Uterus (tissue), 4 donors: ENCODE data around the gene STAT4. TPM values are rescaled to one million over a fixed set of nuclear protein-coding genes. Genes with fewer than 3 reads are reported as not detected.

Source experiments
- DNase-seq, 2 donors: peaks; one replicate each; pipeline ENCODE4 v3.0.0-alpha.2; 2019 to 2020
- H3K27ac ChIP-seq, 2 donors: fragments of 200-600 bp; sonication (generic); 1 replicate in 1 of 2; 2 replicates in 1 of 2; pipeline ENCODE4 v1.5.1; 2016 to 2018
- H3K27me3 ChIP-seq, 2 donors: fragments of 200-600 bp; sonication (generic); one replicate each; pipeline ENCODE4 v1.5.1; 2018 to 2019; ENCODE audit warnings: control low read depth in 1 of 2
- H3K36me3 ChIP-seq, 2 donors: fragments of 200-600 bp; sonication (generic); one replicate each; pipeline ENCODE4 v1.5.1; 2019; ENCODE audit warnings: control low read depth in 1 of 2
- H3K4me1 ChIP-seq, 2 donors: fragments of 200-600 bp; sonication (generic); one replicate each; pipeline ENCODE4 v1.5.1; 2018 to 2019; ENCODE audit warnings: control low read depth in 1 of 2
- H3K4me3 ChIP-seq, 2 donors: fragments of 200-600 bp; sonication (generic); 1 replicate in 1 of 2; 2 replicates in 1 of 2; pipeline ENCODE4 v1.5.1; 2018 to 2019; ENCODE audit warnings: mild to moderate bottlenecking in 1 of 2
- H3K9me3 ChIP-seq, 2 donors: fragments of 200-600 bp; sonication (generic); one replicate each; pipeline ENCODE4 v1.5.1; 2019; ENCODE audit warnings: control low read depth in 1 of 2
- CTCF ChIP-seq, 4 experiments: fragments of 200-600 bp in 2 of 4; fragments of 450-650 bp in 2 of 4; sonication (generic) in 2 of 4; IDR thresholded peaks; one replicate each; pipeline ENCODE4 v1.5.1; 2016 to 2019; ENCODE audit warnings: antibody characterized with exemption in 4 of 4, mild to moderate bottlenecking in 2 of 4, moderate library complexity in 1 of 4
- POLR2A ChIP-seq, 2 donors: fragments of 450-650 bp; IDR thresholded peaks; one replicate each; pipeline ENCODE4 v1.6.1; 2016; ENCODE audit warnings: antibody characterized with exemption in 2 of 2, mild to moderate bottlenecking in 1 of 2, moderate library complexity in 1 of 2
- intact Hi-C: fragments of 100-400 bp; cut with DNase I; formaldehyde crosslinking; loops from one replicate; pipeline ENCODE4 v1.15.1; 2023; ENCODE audit warnings: low total_unique reads
- total RNA-seq, 4 donors: library from RNA; depleted of rRNA in 3 of 4; stranded (reverse); fragments of >200 nt in 3 of 4; gene quantifications; one replicate each; pipeline versions ENCODE4 v1.1.0 to v1.2.4, GENCODE V29; 2014 to 2023
- donor health status: DM: yes; HTN: yes; CAD: no.

Gene STAT4
- 1 to 10 TPM in 2 of 4 donors, under 1 TPM in 1, not detected in 1; 0.51 to 4.8 (median 2.3) TPM for total RNA-seq

- no peak within 1 kb of the TSS for H3K27ac ChIP-seq
- TF ChIP-seq POLR2A (IDR thresholded peaks at IDR 0.05) = no peak
- TF ChIP-seq CTCF (IDR thresholded peaks at IDR 0.05) = no peak
- intact Hi-C loops = no loop called here
Measured at GRCh38 chr2:191150600-191151330, at the start of gene STAT4. STAT4 (minus strand) TSS chr2:191150994; CDS start chr2:191148203, 2,791 bp downstream.

GRCh38 chr2:191199929-191200512 lies 49.2 kb upstream of the STAT4 start:
- no peaks in the 10 kb centered on the region for H3K4me1 ChIP-seq
- TF ChIP-seq CTCF (IDR thresholded peaks at IDR 0.05) (no peak), POLR2A (IDR thresholded peaks at IDR 0.05) (no peak)
- no peak for DNase-seq
- intact Hi-C loops = no loop called here
- no peak overlapping the region for H3K27ac ChIP-seq
- H3K9me3 ChIP-seq = no peaks in the 10 kb centered on the region
- no peak overlapping the region for H3K4me3 ChIP-seq
- H3K36me3 ChIP-seq = no peaks in the 10 kb centered on the region
- H3K27me3 ChIP-seq = no peaks in the 10 kb centered on the region

More at GRCh38 chr2:191150600-191151330, at the start of gene STAT4:
- peak; percentile 24 to 29 for DNase-seq
- H3K4me1 ChIP-seq = no peaks in the 10 kb centered on the region
- no peaks in the 10 kb centered on the region for H3K36me3 ChIP-seq
- no peaks in the 10 kb centered on the region for H3K27me3 ChIP-seq
- peak within 1 kb of the TSS; percentile 24 to 29 for H3K4me3 ChIP-seq
- no peaks in the 10 kb centered on the region for H3K9me3 ChIP-seq

- H3K27ac ChIP-seq = no peak overlapping the region
- no peaks in the 10 kb centered on the region for H3K4me1 ChIP-seq
- no peaks in the 10 kb centered on the region for H3K36me3 ChIP-seq
- DNase-seq = no peak
- no peaks in the 10 kb centered on the region for H3K9me3 ChIP-seq
- no peak overlapping the region for H3K4me3 ChIP-seq
- TF ChIP-seq CTCF (IDR thresholded peaks at IDR 0.05) (no peak), POLR2A (IDR thresholded peaks at IDR 0.05) (no peak)
- H3K27me3 ChIP-seq = no peaks in the 10 kb centered on the region
- intact Hi-C loops = no loop called here
Measured at GRCh38 chr2:191198271-191198670, 47.5 kb upstream of the STAT4 start.

- TF ChIP-seq CTCF (IDR thresholded peaks at IDR 0.05) = no peak
- TF ChIP-seq POLR2A (IDR thresholded peaks at IDR 0.05) = no peak
- no peak overlapping the region for H3K27ac ChIP-seq
- H3K27me3 ChIP-seq = no peaks in the 10 kb centered on the region
- no peak for DNase-seq
- H3K36me3 ChIP-seq = no peaks in the 10 kb centered on the region
- intact Hi-C loops = no loop called here
- no peak overlapping the region for H3K4me3 ChIP-seq
- no peaks in the 10 kb centered on the region for H3K4me1 ChIP-seq
- no peaks in the 10 kb centered on the region for H3K9me3 ChIP-seq
Measured at GRCh38 chr2:191197096-191197495, 46.3 kb upstream of the STAT4 start.

- Histone ChIP-seq H3K4me1 (no peaks in the 10 kb centered on the region), H3K27ac (no peak overlapping the region), H3K27me3 (no peaks in the 10 kb centered on the region), H3K4me3 (no peak overlapping the region), H3K36me3 (no peaks in the 10 kb centered on the region), H3K9me3 (no peaks in the 10 kb centered on the region)
- no peak for TF ChIP-seq POLR2A (IDR thresholded peaks at IDR 0.05)
- no peak for TF ChIP-seq CTCF (IDR thresholded peaks at IDR 0.05)
- no peak for DNase-seq
- intact Hi-C loops = no loop called here
Measured at GRCh38 chr2:191195021-191195420, 44.2 kb upstream of the STAT4 start.
